ENCODE measurements around the gene HSD17B13. TPM values are rescaled to one million over a fixed set of nuclear protein-coding genes. Genes with fewer than 3 reads are reported as not detected.
"Not testable (repeated sequence)": the region's sequence is repeated elsewhere in the genome, so short reads cannot be mapped to it uniquely, and the experiment has no call there.

The HSD17B13 gene
- total RNA-seq, 2 donors from 2014 or later = 1.7 to 8.3 TPM

DNA sequence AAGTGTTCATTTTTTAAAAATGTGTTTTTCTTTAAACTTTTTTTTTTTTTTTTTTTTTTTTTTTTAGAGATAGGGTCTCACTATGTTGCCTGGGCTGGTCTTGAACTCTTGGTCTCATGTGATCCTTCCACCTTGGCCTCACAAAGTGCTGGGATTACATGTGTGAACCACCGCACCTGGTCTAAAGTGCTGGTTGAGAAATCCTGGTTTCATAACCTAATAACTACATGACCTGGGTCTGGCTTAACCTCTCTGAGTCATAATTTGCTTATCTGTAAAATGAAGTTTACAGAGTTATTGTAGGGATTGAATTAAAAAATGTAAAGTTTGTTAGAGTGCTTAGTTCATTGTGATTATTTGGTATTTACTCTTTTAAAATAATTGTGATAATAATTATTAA is 5.2 kb downstream of the HSD17B13 start:
- H3K36me3 ChIP-seq = no peaks in the 10 kb centered on the region
- WGBS = 92% methylated on average over 1 of the region's 1 CpG
- H3K27me3 ChIP-seq (replicated peaks; ENCODE audit: insufficient read depth) = no peaks in the 10 kb centered on the region
- no peak overlapping the region for H3K27ac ChIP-seq
- DNase-seq (ENCODE audit: low spot score) = no peak
- intact Hi-C loops (cut with DNase I) = no loop called here
- no peak overlapping the region for H3K4me3 ChIP-seq
- no peaks in the 10 kb centered on the region for H3K4me1 ChIP-seq (replicated peaks)
- H3K9me3 ChIP-seq = no peaks in the 10 kb centered on the region
- no peak for TF ChIP-seq POLR2AphosphoS5 (IDR thresholded peaks at IDR 0.05)
- TF ChIP-seq POLR2A (IDR thresholded peaks at IDR 0.05) = no peak

DNA sequence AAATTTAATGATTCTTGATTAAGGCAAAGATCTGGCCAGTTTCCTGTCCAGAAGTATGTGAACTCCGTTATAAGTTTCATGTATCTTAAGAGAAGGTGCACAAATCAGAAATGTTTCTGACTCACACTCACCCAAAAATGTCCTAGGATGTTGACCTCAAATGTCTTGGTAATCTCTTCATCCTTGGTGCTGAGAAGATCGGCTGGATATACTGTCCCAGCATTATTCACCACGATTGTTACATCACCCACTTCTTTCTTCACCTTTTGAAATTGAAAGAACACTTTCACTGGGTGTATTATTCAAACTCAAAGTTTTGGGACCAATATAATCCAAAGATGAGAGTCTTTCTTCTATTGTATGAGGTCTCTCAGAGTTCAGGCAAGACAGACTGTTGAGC is 5.7 kb downstream of the HSD17B13 start:
- Histone ChIP-seq H3K36me3 (no peaks in the 10 kb centered on the region), H3K4me3 (no peak overlapping the region), H3K27me3 (replicated peaks; ENCODE audit: insufficient read depth) (no peaks in the 10 kb centered on the region), H3K27ac (no peak overlapping the region), H3K4me1 (replicated peaks) (no peaks in the 10 kb centered on the region), H3K9me3 (no peaks in the 10 kb centered on the region)
- no peak for DNase-seq (ENCODE audit: low spot score)
- 86% methylated on average over 3 of the region's 3 CpGs for WGBS
- no peak for TF ChIP-seq POLR2AphosphoS5 (IDR thresholded peaks at IDR 0.05)
- TF ChIP-seq CTCF (IDR thresholded peaks at IDR 0.05) = no peak
- no peak for TF ChIP-seq POLR2A (IDR thresholded peaks at IDR 0.05)
- intact Hi-C loops (cut with DNase I) = no loop called here

GRCh38 chr4:87315000-87315399 is 7.7 kb downstream of the HSD17B13 start:
- H3K27ac ChIP-seq; H3K9me3 ChIP-seq; intact Hi-C loops (cut with DNase I); H3K27me3 ChIP-seq (replicated peaks; ENCODE audit: insufficient read depth); H3K4me3 ChIP-seq; DNase-seq (ENCODE audit: low spot score); H3K36me3 ChIP-seq; H3K4me1 ChIP-seq (replicated peaks): not testable (repeated sequence)
- 58% methylated on average over 4 of the region's 4 CpGs for WGBS

DNA sequence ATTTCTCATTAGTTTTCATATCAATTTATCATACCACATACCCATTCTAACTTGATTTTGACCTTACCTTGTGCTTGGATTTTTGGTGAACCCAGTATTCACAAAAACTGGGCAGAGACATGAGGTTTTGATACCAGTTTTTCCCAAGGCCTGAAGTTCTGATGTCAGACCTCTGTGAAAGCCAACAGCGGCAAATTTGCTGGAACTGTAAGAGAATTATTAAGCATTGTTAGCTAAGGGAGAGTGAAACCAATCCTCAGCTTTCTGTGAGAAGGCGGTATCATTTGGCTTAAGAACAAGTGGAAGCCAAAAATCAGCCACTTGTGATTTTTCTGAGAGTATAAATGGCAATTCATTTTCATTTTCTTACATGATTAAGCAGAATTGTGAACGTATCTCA is 8.9 kb downstream of the HSD17B13 start:
- no peak for DNase-seq (ENCODE audit: low spot score)
- WGBS = 94% methylated on average over 3 of the region's 3 CpGs
- intact Hi-C loops (cut with DNase I) = no loop called here
- Histone ChIP-seq H3K27ac (no peak overlapping the region), H3K36me3 (no peaks in the 10 kb centered on the region), H3K27me3 (replicated peaks; ENCODE audit: insufficient read depth) (no peaks in the 10 kb centered on the region), H3K4me3 (no peak overlapping the region), H3K9me3 (no peaks in the 10 kb centered on the region), H3K4me1 (replicated peaks) (no peaks in the 10 kb centered on the region)
- TF ChIP-seq CTCF (IDR thresholded peaks at IDR 0.05) (no peak), POLR2AphosphoS5 (IDR thresholded peaks at IDR 0.05) (no peak), POLR2A (IDR thresholded peaks at IDR 0.05) (no peak)

DNA sequence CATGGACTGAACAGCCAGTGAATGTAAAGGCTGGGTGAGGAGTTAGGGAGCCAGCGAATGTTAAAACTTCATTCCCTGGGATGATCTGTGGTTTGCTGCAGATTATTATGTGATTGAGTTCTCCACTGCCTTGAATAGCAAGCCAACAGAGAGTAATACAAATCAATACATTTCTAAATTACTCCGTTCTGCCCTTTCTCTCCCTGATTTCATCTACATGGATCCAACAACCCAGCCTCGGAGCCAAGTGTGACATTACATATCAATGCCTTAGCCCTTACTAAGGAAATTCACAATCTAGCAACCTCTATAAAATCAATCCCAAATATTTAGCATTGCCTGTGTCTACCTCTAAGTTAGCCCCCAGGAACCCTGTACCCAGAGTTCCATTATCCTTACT is 11.0 kb downstream of the HSD17B13 start:
- no peak for TF ChIP-seq POLR2A (IDR thresholded peaks at IDR 0.05)
- no peak overlapping the region for H3K4me3 ChIP-seq
- H3K36me3 ChIP-seq = no peaks in the 10 kb centered on the region
- 93% methylated on average over 3 of the region's 3 CpGs for WGBS
- H3K9me3 ChIP-seq = no peaks in the 10 kb centered on the region
- H3K27ac ChIP-seq = no peak overlapping the region
- H3K27me3 ChIP-seq (replicated peaks; ENCODE audit: insufficient read depth) = no peaks in the 10 kb centered on the region
- no peaks in the 10 kb centered on the region for H3K4me1 ChIP-seq (replicated peaks)
- DNase-seq (ENCODE audit: low spot score) = no peak
- intact Hi-C loops (cut with DNase I) = no loop called here

GRCh38 chr4:87310691-87311335 is 11.9 kb downstream of the HSD17B13 start:
- Histone ChIP-seq H3K27me3 (replicated peaks; ENCODE audit: insufficient read depth) (no peaks in the 10 kb centered on the region), H3K9me3 (no peaks in the 10 kb centered on the region), H3K4me1 (replicated peaks) (no peaks in the 10 kb centered on the region), H3K27ac (no peak overlapping the region), H3K36me3 (no peaks in the 10 kb centered on the region), H3K4me3 (no peak overlapping the region)
- intact Hi-C loops (cut with DNase I) = no loop called here
- WGBS = 75% methylated on average over 4 of the region's 4 CpGs
- TF ChIP-seq POLR2A (IDR thresholded peaks at IDR 0.05) = no peak
- TF ChIP-seq CTCF (IDR thresholded peaks at IDR 0.05) = no peak
- TF ChIP-seq POLR2AphosphoS5 (IDR thresholded peaks at IDR 0.05) = no peak
- DNase-seq (ENCODE audit: low spot score) = no peak
